A549 (cell line): ENCODE data around the gene UNKL.

Source experiments
- CHD2 ChIP-seq: fragments of 150-350 bp; IDR thresholded peaks from 2 replicates; pipeline ENCODE4 v1.6.1; 2014; ENCODE audit warnings: low read length; ENCODE audit not compliant: partially characterized antibody
- CTCF ChIP-seq: fragments of >200 bp; sonication (Bioruptor Twin); formaldehyde crosslinking; IDR thresholded peaks from 3 replicates; pipeline ENCODE4 v1.5.1; 2016
- ELK1 ChIP-seq: fragments of 150-350 bp; IDR thresholded peaks from 2 replicates; pipeline ENCODE4 v1.6.1; 2014; ENCODE audit warnings: low read depth, mild to moderate bottlenecking, low read length
- EP300 ChIP-seq, 2 experiments: fragments of >200 bp; sonication (Bioruptor Twin); formaldehyde crosslinking; IDR thresholded peaks; 2 replicates in 1 of 2; 3 replicates in 1 of 2; pipeline ENCODE4 v1.6.1; 2016 to 2017
- HMGXB4 ChIP-seq: fragments of 250-450 bp; sonication (Bioruptor Pico); IDR thresholded peaks from 2 replicates; pipeline ENCODE4 v1.5.0; 2021; ENCODE audit warnings: mild to moderate bottlenecking, moderate library complexity, borderline replicate concordance
- JUNB ChIP-seq: fragments of >200 bp; sonication (Bioruptor Twin); formaldehyde crosslinking; IDR thresholded peaks from 2 replicates; pipeline ENCODE4 v1.6.1; 2016
- KDM1A ChIP-seq: fragments of 200-600 bp; sonication (generic); IDR thresholded peaks from 2 replicates; pipeline ENCODE4 v1.6.1; 2016; ENCODE audit warnings: low read depth, mild to moderate bottlenecking
- MYC ChIP-seq: IDR thresholded peaks from 2 replicates; pipeline ENCODE4 v1.6.1; 2012; ENCODE audit warnings: mild to moderate bottlenecking, inconsistent platforms, low read length, improper control_type of control experiment, borderline replicate concordance
- POLR2A ChIP-seq: IDR thresholded peaks from 2 replicates; pipeline ENCODE4 v1.6.1; 2012; ENCODE audit warnings: mild to moderate bottlenecking, low read length
- POLR2AphosphoS2 ChIP-seq: conservative IDR thresholded peaks from 2 replicates; pipeline ENCODE4 v1.6.1; 2012; ENCODE audit warnings: low read length, improper control_type of control experiment, inconsistent platforms
- REST ChIP-seq: fragments of 200-600 bp; sonication (generic); IDR thresholded peaks from 2 replicates; pipeline ENCODE4 v1.6.1; 2016; ENCODE audit warnings: antibody characterized with exemption, mild to moderate bottlenecking, moderate library complexity
- RFX5 ChIP-seq: fragments of 450-650 bp; IDR thresholded peaks from 2 replicates; pipeline ENCODE4 v1.7.1; 2014; ENCODE audit warnings: antibody characterized with exemption, mild to moderate bottlenecking, moderate library complexity
- USF2 ChIP-seq: fragments of 450-650 bp; IDR thresholded peaks from 2 replicates; pipeline ENCODE4 v1.6.1; 2014; ENCODE audit warnings: antibody characterized with exemption

- TF ChIP-seq EP300 (IDR thresholded peaks at IDR 0.05) (no peak), CTCF (no peak), POLR2AphosphoS2 (no peak), REST (no peak), POLR2A (no peak), RFX5 (no peak), ELK1 (no peak), JUNB (no peak), KDM1A (no peak), USF2 (no peak), MYC (no peak), HMGXB4 (CRISPR knock-in tag) (no peak), CHD2 (no peak)
Observed at GRCh38 chr16:1435921-1436697, 21.6 kb upstream of the UNKL start.
